Thoracic aorta (tissue), 2 donors: ENCODE results near the gene FRMD6. TPM values are rescaled to one million over a fixed set of nuclear protein-coding genes. Genes with fewer than 3 reads are reported as not detected.

Experiments used
- ATAC-seq: fragments of 150-250 bp; one replicate; pipeline ENCODE4 v1.8.0; 2017; ENCODE audit warnings: low read depth; ENCODE audit not compliant: insufficient number of reproducible peaks, low FRiP score
- DNase-seq: peaks from one replicate; pipeline ENCODE4 v3.0.0-alpha.2; 2020; ENCODE audit warnings: low spot score
- H3K27ac ChIP-seq, 2 donors: fragments of 200-600 bp; sonication (generic); 1 replicate in 1 of 2; 2 replicates in 1 of 2; pipeline ENCODE4 v1.5.1; 2016; ENCODE audit warnings: mild to moderate bottlenecking in 2 of 2, moderate library complexity in 2 of 2
- H3K27me3 ChIP-seq: fragments of 200-600 bp; sonication (generic); replicated peaks from 2 replicates; pipeline ENCODE4 v1.6.0; 2016; ENCODE audit warnings: mild to moderate bottlenecking; ENCODE audit not compliant: insufficient read depth
- H3K36me3 ChIP-seq: fragments of 200-600 bp; sonication (generic); one replicate; pipeline ENCODE4 v1.5.1; 2016
- H3K4me1 ChIP-seq, 2 donors: fragments of 200-600 bp; sonication (generic); 1 replicate in 1 of 2; 2 replicates in 1 of 2; pipeline versions ENCODE4 v1.5.1 to v1.6.0; 2016; ENCODE audit warnings: low read depth in 2 of 2, mild to moderate bottlenecking in 1 of 2; ENCODE audit not compliant: control insufficient read depth in 1 of 2
- H3K4me3 ChIP-seq: fragments of 200-600 bp; sonication (generic); 2 replicates; pipeline ENCODE4 v1.5.1; 2016; ENCODE audit warnings: mild to moderate bottlenecking
- H3K9me3 ChIP-seq: fragments of 200-600 bp; sonication (generic); 2 replicates; pipeline ENCODE4 v1.5.1; 2016
- CTCF ChIP-seq: fragments of 200-600 bp; sonication (generic); IDR thresholded peaks from one replicate; pipeline ENCODE4 v1.5.1; 2019; ENCODE audit warnings: antibody characterized with exemption
- total RNA-seq, 2 donors: library from RNA; depleted of rRNA; stranded (reverse); fragments of >200 nt; gene quantifications; one replicate each; pipeline versions ENCODE4 v1.1.0 to v1.2.3, GENCODE V29; 2016

The FRMD6 gene
- total RNA-seq, 2 donors from 2014 or later = 72.3 to 79.6 TPM

- Histone ChIP-seq H3K36me3 (no peaks in the 10 kb centered on the region), H3K9me3 (no peaks in the 10 kb centered on the region), H3K4me1 (peaks cover 3 to 28% of the 10 kb centered on the region in 2 donors), H3K27ac (no peak overlapping the region), H3K27me3 (no peaks in the 10 kb centered on the region), H3K4me3 (no peak overlapping the region)
- no peak for ATAC-seq
- DNase-seq = no peak
- no peak for TF ChIP-seq CTCF
Measured at GRCh38 chr14:51682411-51682810, 30.7 kb downstream of the FRMD6 start.

GRCh38 chr14:51684760-51685159, 33.0 kb downstream of the FRMD6 start:
- Histone ChIP-seq H3K4me3 (no peak overlapping the region), H3K4me1 (peaks cover 3 to 11% of the 10 kb centered on the region in 2 donors), H3K36me3 (no peaks in the 10 kb centered on the region), H3K27ac (no peak overlapping the region), H3K9me3 (no peaks in the 10 kb centered on the region), H3K27me3 (no peaks in the 10 kb centered on the region)
- ATAC-seq (no peak), DNase-seq (no peak)
- no peak for TF ChIP-seq CTCF

GRCh38 chr14:51691176-51691575, 39.5 kb downstream of the FRMD6 start:
- no peak for TF ChIP-seq CTCF
- Histone ChIP-seq H3K27ac (no peak overlapping the region), H3K9me3 (no peaks in the 10 kb centered on the region), H3K27me3 (no peaks in the 10 kb centered on the region), H3K4me1 (peaks cover 0 to 2% of the 10 kb centered on the region in 2 donors), H3K4me3 (no peak overlapping the region), H3K36me3 (no peaks in the 10 kb centered on the region)
- ATAC-seq (no peak), DNase-seq (no peak)

- TF ChIP-seq CTCF = no peak
- DNase-seq (no peak), ATAC-seq (no peak)
- Histone ChIP-seq H3K4me1 (no peaks in the 10 kb centered on the region), H3K36me3 (no peaks in the 10 kb centered on the region), H3K4me3 (no peak overlapping the region), H3K27me3 (no peaks in the 10 kb centered on the region), H3K9me3 (no peaks in the 10 kb centered on the region), H3K27ac (no peak overlapping the region)
Measured at GRCh38 chr14:51692646-51693045, 40.9 kb downstream of the FRMD6 start.

- no peaks in the 10 kb centered on the region for H3K9me3 ChIP-seq
- no peak for TF ChIP-seq CTCF
- H3K4me3 ChIP-seq = no peak overlapping the region
- H3K36me3 ChIP-seq = no peaks in the 10 kb centered on the region
- H3K4me1 ChIP-seq = peaks cover 0 to 18% of the 10 kb centered on the region in 2 donors
- H3K27me3 ChIP-seq = no peaks in the 10 kb centered on the region
- H3K27ac ChIP-seq = no peak overlapping the region
- no peak for ATAC-seq
- no peak for DNase-seq
Measured at GRCh38 chr14:51697848-51698247, 46.1 kb downstream of the FRMD6 start.
